Fibroblast of upper back skin (primary cell): ENCODE results near the gene ZSWIM6.
A peak's percentile ranks its signal among the peaks of the same experiment; 100 is the strongest.

Source experiments
- DNase-seq: peaks from one replicate; pipeline ENCODE4 v3.0.0-alpha.2; 2013

ZSWIM6 gene

DNA sequence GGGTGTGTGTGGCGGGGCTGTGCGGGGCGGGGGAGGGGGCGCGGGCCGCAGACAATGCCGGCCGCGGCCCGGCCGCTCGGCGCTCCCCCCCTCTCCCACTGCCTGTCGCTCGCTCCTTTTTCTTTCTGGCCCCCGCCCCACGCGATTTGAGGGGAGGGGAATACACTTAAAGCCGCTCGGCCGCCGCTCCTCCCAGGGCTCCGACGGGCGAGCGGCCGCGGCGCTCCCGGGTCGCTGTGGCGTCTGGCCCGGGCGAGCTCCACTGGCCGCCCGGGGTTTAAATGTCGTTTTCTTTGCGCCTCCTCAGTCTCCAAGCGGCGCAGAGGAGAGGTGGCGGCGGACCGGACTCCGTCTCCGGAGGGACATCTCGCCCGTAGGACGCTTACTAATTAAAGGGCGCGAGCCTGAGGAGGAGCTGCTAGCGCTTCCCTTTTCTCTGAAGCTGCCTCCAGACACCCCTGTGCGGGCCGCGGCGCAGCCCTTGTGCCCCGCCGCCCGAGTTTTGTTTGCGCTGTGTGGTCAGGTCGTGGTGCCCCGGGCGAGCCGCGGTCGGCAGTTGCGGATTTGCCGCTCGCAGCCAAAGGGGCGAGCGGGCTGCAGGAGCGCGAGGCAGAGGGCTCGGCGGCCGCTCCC, 1.4 kb downstream of the ZSWIM6 start:
- DNase-seq, result no peak

DNA sequence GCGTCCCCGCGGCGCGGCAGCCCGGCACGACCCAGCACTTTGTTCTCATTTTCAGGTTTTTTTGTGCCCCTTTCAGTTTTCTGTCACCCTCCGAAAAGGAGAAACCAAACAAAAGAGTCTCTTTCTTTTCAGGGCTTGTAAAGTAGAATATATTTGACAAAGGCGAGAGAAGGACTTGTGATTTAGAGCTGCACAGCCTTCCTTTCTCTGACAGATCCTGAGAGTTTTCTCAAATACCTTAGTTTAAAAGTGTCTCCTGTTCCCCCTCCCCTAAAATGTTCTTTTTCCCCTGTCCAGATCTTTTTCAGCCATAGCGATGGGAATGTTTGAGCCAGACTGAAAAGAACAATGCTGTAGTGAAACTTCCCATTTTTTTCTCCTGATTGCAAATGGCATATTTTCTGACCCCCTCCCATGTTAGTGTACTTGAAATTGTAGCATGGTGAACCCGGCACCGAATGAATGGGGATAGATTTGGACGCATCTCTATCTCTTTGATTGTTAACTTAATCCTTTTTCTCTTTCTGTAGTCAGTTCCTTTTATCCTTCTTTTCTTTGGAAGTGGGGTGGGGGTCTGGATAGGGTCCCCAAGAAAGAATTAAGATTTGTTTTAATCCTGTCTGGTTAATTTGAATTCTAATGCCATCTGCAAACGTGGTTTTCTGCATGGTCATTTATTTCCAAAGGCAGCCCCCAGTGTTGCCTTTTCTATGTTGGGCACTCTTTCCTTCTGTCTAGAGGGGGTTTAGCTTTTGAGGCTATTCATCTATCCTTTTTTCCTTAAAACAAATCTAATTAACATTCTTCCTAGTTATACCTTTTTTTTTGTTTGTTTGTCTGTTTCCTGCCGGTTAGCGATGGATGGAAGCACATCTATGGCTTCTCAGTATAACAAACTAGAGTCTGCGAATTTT, 2.2 kb downstream of the ZSWIM6 start:
- DNase-seq, result no peak

DNA sequence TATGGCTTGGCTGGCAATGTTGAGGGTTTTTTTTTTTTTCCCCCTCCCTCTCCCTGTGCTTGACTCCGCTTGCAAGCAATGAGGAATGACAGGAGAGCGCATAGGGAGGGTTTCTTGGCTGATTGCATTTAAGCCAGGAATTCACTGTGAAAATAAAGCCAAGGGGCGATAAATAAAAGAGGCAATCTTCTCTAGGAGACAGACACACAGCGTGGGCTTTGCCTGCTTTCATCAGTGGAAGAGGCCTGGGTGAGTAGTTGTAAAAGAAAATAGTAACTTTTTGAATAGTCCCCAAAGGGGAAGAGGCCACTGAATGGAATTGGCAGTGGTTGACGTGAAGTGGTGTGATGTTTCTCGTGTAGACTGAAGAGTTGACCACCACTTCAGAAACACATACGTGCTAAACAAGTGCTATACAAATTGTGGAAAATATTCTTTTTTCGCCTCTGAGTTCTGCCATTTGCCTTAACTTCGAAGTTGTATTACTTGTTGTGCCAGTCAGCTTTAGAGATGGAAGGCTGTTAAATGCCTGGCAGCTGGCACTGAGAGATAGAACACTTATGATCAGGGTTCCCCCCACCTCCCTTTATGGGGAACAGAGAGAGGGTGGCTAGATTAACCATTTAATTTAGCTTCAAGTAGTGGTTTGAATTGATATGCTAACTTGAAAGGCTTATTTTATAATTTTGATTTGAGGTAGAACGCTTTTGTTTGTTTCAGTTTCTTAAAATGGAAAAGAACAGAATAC, 3.0 kb downstream of the ZSWIM6 start:
- DNase-seq, result peak; percentile 71

DNA sequence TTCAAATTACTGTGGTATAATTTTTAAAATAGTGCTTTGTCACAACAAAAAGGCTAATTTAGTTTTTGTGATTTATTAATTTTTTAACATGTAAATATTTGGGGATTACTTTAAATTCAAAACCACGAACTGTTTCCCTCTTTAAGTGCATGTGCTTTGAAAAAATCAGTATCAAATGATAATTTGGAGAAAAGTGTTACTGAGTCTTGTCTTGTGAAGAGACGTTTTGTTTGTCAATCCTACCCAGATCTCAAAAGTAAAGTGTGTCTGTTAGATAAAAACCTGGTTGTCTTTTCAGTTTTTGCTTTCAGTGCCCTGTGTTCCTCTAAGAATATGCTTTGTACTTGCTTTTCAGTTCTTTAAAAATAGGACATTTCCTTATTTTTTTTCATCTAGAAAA, 7.7 kb downstream of the ZSWIM6 start:
- DNase-seq, result no peak

- no peak for DNase-seq
Measured at GRCh38 chr5:61340775-61341361, 8.8 kb downstream of the ZSWIM6 start.

DNA sequence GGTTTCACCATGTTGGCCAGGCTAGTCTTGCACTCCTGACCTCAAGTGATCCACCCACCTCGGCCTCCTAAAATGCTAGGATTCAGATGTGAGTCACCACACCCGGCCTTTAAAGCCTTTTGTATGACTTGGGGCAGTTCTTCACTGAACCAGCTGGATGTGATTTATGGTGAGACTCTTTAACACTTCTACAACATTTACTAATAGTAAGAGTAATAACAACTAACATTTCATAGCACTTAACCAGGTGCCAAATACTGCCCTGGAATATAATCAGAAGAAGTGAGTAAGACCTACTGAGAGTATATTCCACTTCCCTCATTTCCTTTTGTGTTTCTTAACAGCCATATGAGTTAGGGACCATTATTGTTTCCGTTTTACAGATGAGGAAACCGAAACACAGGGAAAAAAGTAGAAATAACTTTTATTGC, 10.0 kb downstream of the ZSWIM6 start:
- DNase-seq, result peak; percentile 55

- DNase-seq, result no peak
Measured at GRCh38 chr5:61344187-61344944, 12.3 kb downstream of the ZSWIM6 start.

DNA sequence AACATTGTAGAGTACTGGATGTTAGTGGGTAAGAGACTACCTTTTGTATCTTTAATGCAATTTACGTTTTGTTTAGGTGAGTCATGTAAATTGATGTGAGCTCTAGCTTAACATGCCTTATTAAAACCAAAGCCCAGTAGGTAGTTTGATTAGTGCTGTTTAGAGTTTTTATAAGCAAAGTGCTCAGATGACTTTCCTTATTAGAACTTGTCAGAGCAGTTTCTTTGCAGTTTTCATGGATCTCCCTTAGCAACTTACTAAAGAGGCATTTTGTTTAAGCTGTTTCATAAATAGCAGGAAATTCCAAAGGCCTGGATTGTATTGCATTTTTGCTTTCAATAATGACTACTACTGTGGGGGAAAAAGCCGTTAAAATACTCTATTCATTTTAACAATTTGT, 14.5 kb downstream of the ZSWIM6 start:
- DNase-seq, result no peak

GRCh38 chr5:61347080-61347479, 15.0 kb downstream of the ZSWIM6 start:
- no peak for DNase-seq

DNA sequence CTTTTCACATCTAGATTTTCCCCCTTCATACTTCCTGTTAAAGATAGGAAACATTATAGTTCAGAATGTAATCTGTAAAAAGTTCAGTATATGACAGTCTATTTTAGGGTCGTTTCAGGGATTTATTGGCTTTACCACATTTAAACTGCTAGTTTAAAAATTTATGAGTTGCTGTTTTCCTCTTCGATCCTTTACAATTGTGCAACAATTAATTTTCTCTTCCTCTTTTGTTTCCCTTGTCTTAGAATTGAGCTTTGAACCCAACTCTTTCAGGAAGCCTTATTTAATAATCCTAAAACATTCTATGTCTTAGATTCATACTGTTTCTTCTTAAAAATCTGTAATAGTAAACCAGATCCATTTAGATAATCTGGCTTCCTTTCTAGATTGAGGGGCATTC, 16.4 kb downstream of the ZSWIM6 start:
- DNase-seq, result no peak

- no peak for DNase-seq
Measured at GRCh38 chr5:61349935-61350334, 17.9 kb downstream of the ZSWIM6 start.

DNA sequence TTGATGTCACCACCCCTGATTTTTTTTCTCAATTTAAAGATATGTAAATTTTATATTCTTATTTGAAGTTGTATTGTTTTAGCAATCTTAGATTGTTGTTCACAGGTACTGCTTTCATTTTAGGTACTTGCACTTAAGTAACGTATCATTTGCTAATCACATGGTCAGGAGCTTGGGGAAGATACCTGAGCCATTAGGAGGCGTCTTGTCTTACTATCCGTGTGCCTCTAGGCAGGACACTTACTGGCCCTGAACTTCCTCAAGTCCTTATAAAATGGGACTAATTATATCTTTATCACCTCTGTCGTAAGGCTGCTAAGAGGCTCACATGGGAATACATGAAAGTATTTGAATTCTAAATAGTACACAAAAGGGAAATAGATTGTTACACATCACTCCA, 18.5 kb downstream of the ZSWIM6 start:
- DNase-seq, result no peak

DNA sequence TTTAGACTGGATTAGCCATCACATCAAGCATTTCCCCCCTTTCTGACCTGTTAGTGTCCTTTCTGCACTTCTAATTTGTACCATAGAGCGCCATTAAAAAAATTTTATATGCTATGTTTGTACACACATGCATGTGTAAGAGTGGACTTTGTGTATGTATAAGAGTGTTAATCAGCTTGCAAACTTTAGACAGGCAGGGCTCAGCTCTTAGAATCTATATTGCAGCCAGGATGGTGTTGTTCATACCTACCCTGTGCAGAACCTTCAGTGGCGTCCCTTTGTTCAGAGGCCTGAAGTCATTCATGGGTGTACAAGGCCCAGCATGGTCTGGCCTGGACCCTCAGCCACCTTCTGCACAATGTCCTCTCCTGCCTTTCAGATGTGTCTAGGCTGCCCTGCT, 19.7 kb downstream of the ZSWIM6 start:
- DNase-seq, result no peak

GRCh38 chr5:61352180-61352579, 20.1 kb downstream of the ZSWIM6 start:
- DNase-seq, result no peak

DNA sequence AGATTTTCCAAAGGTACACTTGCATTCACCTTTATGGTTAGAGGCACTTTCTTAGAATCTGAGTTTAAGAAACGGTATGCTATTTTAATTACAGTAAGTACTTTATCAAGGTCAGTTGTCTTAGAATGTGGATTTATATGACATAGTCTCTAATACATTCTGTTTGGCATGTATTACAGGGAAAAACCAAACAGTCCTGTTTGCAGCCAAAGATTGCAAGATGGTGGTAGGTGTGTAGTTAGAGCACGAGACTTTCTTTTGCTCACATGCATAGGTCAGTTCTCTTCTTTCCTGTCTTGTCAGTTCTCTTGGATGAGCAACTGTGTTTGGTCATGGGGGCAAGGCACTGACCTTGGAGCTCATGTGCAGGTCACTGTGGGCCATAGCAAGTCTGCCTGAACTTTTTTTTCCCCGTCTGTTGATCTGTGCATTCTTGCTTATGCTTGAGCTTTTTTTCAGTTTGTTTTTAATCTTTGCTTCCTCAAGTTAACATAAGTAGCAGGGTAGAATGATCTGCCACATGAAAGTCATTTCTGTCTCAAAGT, 20.6 kb downstream of the ZSWIM6 start:
- DNase-seq, result no peak

- DNase-seq, result no peak
Measured at GRCh38 chr5:61353293-61353692, 21.2 kb downstream of the ZSWIM6 start.

GRCh38 chr5:61354199-61354598, 22.1 kb downstream of the ZSWIM6 start:
- no peak for DNase-seq

- no peak for DNase-seq
Measured at GRCh38 chr5:61357745-61358144, 25.7 kb downstream of the ZSWIM6 start.

GRCh38 chr5:61362796-61363368, 30.8 kb downstream of the ZSWIM6 start:
- peak; percentile 22 for DNase-seq

GRCh38 chr5:61363401-61364114, 31.5 kb downstream of the ZSWIM6 start:
- peak; percentile 31 for DNase-seq
